ENCODE measurements around the gene C15orf40.
A peak's percentile ranks its signal among the peaks of the same experiment; 100 is the strongest.
"Not testable (repeated sequence)": the region's sequence is repeated elsewhere in the genome, so short reads cannot be mapped to it uniquely, and the experiment has no call there.

The C15orf40 gene

GRCh38 chr15:83011271-83012075 lies at the start of gene C15orf40:
Gene C15orf40 (minus strand): TSS chr15:83011639. CDS start chr15:83011607, 32 bp downstream.
- DNase-seq (ENCODE audit: insufficient read length, low spot score) = peak; percentile 86
- peak; percentile 88 for FAIRE-seq

GRCh38 chr15:83057696-83058376 lies 46.4 kb upstream of the C15orf40 start:
- DNase-seq (ENCODE audit: insufficient read length, low spot score) (no peak), FAIRE-seq (no peak)

- FAIRE-seq (no peak), DNase-seq (ENCODE audit: insufficient read length, low spot score) (no peak)
Observed at GRCh38 chr15:83057002-83057401, 45.6 kb upstream of the C15orf40 start.

GRCh38 chr15:83053151-83053550 lies 41.7 kb upstream of the C15orf40 start:
- DNase-seq (ENCODE audit: insufficient read length, low spot score) (no peak), FAIRE-seq (no peak)

- DNase-seq (ENCODE audit: insufficient read length, low spot score) = no peak
- no peak for FAIRE-seq
Observed at GRCh38 chr15:83046558-83047127, 35.2 kb upstream of the C15orf40 start.

- no peak for FAIRE-seq
- no peak for DNase-seq (ENCODE audit: insufficient read length, low spot score)
Observed at GRCh38 chr15:83044156-83044555, 32.7 kb upstream of the C15orf40 start.

GRCh38 chr15:83039206-83039605 lies 27.8 kb upstream of the C15orf40 start:
- no peak for FAIRE-seq
- no peak for DNase-seq (ENCODE audit: insufficient read length, low spot score)

- DNase-seq (ENCODE audit: insufficient read length, low spot score) (no peak), FAIRE-seq (no peak)
Observed at GRCh38 chr15:83036253-83036652, 24.8 kb upstream of the C15orf40 start.

- FAIRE-seq = not testable (repeated sequence)
Observed at GRCh38 chr15:83031234-83031633, 19.8 kb upstream of the C15orf40 start.

GRCh38 chr15:83030021-83030420 lies 18.6 kb upstream of the C15orf40 start:
- FAIRE-seq = no peak

More at GRCh38 chr15:83031234-83031633, 19.8 kb upstream of the C15orf40 start:
- DNase-seq (ENCODE audit: insufficient read length, low spot score) = not testable (repeated sequence)

GRCh38 chr15:83018436-83018835 lies 7.0 kb upstream of the C15orf40 start:
- FAIRE-seq = no peak

More at GRCh38 chr15:83030021-83030420, 18.6 kb upstream of the C15orf40 start:
- DNase-seq (ENCODE audit: insufficient read length, low spot score) = no peak

GRCh38 chr15:83016906-83017305 lies 5.5 kb upstream of the C15orf40 start:
- FAIRE-seq (no peak), DNase-seq (ENCODE audit: insufficient read length, low spot score) (no peak)

More at GRCh38 chr15:83018436-83018835, 7.0 kb upstream of the C15orf40 start:
- DNase-seq (ENCODE audit: insufficient read length, low spot score) = no peak

GRCh38 chr15:83015361-83015760 lies 3.9 kb upstream of the C15orf40 start:
- no peak for FAIRE-seq
- no peak for DNase-seq (ENCODE audit: insufficient read length, low spot score)

- no peak for FAIRE-seq
- DNase-seq (ENCODE audit: insufficient read length, low spot score) = no peak
Observed at GRCh38 chr15:83014205-83014653, 2.8 kb upstream of the C15orf40 start.

GRCh38 chr15:83012636-83013035 lies 1.2 kb upstream of the C15orf40 start:
- DNase-seq (ENCODE audit: insufficient read length, low spot score) (no peak), FAIRE-seq (no peak)

- FAIRE-seq (no peak), DNase-seq (ENCODE audit: insufficient read length, low spot score) (no peak)
Observed at GRCh38 chr15:83012076-83012426, 612 bp upstream of the C15orf40 start.

GRCh38 chr15:83010709-83011270 lies 649 bp downstream of the C15orf40 start:
- FAIRE-seq (peak; percentile 83), DNase-seq (ENCODE audit: insufficient read length, low spot score) (peak; percentile 78)

- not testable (repeated sequence) for FAIRE-seq; DNase-seq (ENCODE audit: insufficient read length, low spot score)
Observed at GRCh38 chr15:83000672-83001031, 10.8 kb downstream of the C15orf40 start.

- DNase-seq (ENCODE audit: insufficient read length, low spot score) (peak; percentile 65), FAIRE-seq (peak; percentile 81)
Observed at GRCh38 chr15:82999905-83000671, 11.4 kb downstream of the C15orf40 start.

GRCh38 chr15:82999426-82999825 lies 12.0 kb downstream of the C15orf40 start:
- DNase-seq (ENCODE audit: insufficient read length, low spot score) (no peak), FAIRE-seq (no peak)
